Measurements from ENCODE around the gene ACSL3.
"Not testable (repeated sequence)": the region's sequence is repeated elsewhere in the genome, so short reads cannot be mapped to it uniquely, and the experiment has no call there.

ACSL3 gene

DNA sequence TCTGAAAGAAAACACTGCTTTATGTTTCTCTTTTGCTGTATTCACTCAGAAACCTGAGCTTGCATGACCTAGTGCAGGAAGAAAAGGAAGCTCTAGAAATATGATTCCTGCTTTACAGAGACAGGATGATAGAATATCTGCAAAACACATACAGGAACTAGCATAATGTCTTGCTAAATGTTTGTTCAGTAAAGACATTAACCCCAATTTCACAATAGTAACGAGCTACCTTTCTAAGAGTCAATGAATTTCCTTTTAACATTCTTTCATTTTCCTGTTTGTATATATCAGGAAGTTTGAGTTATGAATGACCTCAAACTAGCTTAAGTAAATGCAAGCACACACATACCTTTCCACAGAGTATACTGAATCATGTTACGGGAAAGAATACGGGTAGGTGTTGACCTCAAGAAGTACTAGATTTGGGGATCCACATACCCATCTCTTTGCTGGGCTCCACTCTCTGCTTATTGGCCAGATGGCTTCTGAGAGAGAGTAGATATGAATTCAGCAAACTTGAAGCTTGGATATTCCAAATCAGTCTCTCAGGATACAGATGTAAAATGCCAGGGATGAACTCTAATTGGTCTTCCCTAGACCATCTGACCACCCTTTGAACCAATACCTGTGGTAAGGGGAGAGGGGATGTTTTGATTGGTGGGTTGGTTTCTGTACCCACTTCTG is 18.2 kb upstream of the ACSL3 start:
- Mint-ChIP-seq H3K36me3 (ENCODE audit: low read depth) (no peaks in the 10 kb centered on the region), H3K27ac (no peak overlapping the region), H3K4me1 (ENCODE audit: low read depth) (peaks cover 11% of the 10 kb centered on the region), H3K9me3 (no peaks in the 10 kb centered on the region), H3K27me3 (peaks cover 6% of the 10 kb centered on the region), H3K4me3 (no peak overlapping the region)
- DNase-seq = no peak

DNA sequence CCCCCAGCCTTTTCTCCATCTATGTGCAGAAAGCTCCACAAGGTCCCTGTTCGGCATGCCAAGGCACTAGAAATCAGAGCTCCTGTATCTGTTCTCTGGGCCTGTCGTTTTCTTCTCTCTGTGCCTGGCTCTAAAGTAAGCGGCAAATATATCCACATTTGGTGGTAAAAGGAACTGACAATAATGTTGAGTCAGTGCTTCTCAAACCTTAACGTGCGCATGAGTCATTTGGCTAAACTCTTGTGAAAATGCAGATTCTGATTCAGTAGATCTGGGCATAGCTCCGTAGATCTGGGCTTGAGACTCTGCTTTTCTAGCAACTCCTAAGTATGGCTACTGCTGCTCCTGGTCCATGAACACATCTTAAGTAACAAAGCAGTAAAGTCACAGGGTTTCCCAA is 16.5 kb upstream of the ACSL3 start:
- no peak for DNase-seq
- Mint-ChIP-seq H3K27ac (no peak overlapping the region), H3K4me3 (no peak overlapping the region), H3K9me3 (no peaks in the 10 kb centered on the region), H3K27me3 (peaks cover 9% of the 10 kb centered on the region), H3K36me3 (ENCODE audit: low read depth) (no peaks in the 10 kb centered on the region), H3K4me1 (ENCODE audit: low read depth) (peaks cover 11% of the 10 kb centered on the region)

GRCh38 chr2:222845314-222845713 is 15.5 kb upstream of the ACSL3 start:
- H3K27ac Mint-ChIP-seq; H3K4me1 Mint-ChIP-seq (ENCODE audit: low read depth); H3K27me3 Mint-ChIP-seq; H3K9me3 Mint-ChIP-seq; H3K4me3 Mint-ChIP-seq; DNase-seq; H3K36me3 Mint-ChIP-seq (ENCODE audit: low read depth): not testable (repeated sequence)

- DNase-seq = no peak
- H3K4me3 Mint-ChIP-seq = no peak overlapping the region
- no peaks in the 10 kb centered on the region for H3K9me3 Mint-ChIP-seq
- H3K4me1 Mint-ChIP-seq (ENCODE audit: low read depth) = peaks cover 7% of the 10 kb centered on the region
- no peak overlapping the region for H3K27ac Mint-ChIP-seq
- H3K36me3 Mint-ChIP-seq (ENCODE audit: low read depth) = no peaks in the 10 kb centered on the region
- peaks cover 8% of the 10 kb centered on the region for H3K27me3 Mint-ChIP-seq
These were observed 14.8 kb upstream of the ACSL3 start for GRCh38 chr2:222846003-222846402.

GRCh38 chr2:222848031-222848430 is 12.8 kb upstream of the ACSL3 start:
- not testable (repeated sequence) for H3K4me1 Mint-ChIP-seq (ENCODE audit: low read depth); H3K4me3 Mint-ChIP-seq; H3K36me3 Mint-ChIP-seq (ENCODE audit: low read depth); DNase-seq; H3K27me3 Mint-ChIP-seq; H3K9me3 Mint-ChIP-seq; H3K27ac Mint-ChIP-seq

DNA sequence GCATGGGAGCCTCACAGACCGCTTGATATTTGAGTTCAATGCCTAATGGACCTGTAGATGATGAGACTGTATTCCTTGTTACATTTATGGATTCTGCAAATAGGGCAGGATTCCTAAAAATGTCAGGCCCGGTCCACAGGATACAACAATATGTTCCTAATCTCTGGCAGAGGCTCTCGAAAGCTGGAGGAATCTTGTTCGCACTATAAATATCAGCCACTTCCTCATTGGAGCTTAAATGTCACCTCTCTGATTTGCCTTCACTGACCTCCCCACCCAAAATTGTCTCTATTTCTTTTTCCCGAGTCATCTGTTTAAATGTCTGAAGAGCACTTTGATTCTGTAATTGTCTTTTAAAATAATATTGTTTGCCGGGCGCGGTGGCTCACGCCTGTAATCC is 12.0 kb upstream of the ACSL3 start:
- Mint-ChIP-seq H3K36me3 (ENCODE audit: low read depth) (no peaks in the 10 kb centered on the region), H3K4me3 (no peak overlapping the region), H3K27ac (no peak overlapping the region), H3K27me3 (peaks cover 7% of the 10 kb centered on the region), H3K9me3 (no peaks in the 10 kb centered on the region), H3K4me1 (ENCODE audit: low read depth) (peaks cover 4% of the 10 kb centered on the region)
- no peak for DNase-seq

DNA sequence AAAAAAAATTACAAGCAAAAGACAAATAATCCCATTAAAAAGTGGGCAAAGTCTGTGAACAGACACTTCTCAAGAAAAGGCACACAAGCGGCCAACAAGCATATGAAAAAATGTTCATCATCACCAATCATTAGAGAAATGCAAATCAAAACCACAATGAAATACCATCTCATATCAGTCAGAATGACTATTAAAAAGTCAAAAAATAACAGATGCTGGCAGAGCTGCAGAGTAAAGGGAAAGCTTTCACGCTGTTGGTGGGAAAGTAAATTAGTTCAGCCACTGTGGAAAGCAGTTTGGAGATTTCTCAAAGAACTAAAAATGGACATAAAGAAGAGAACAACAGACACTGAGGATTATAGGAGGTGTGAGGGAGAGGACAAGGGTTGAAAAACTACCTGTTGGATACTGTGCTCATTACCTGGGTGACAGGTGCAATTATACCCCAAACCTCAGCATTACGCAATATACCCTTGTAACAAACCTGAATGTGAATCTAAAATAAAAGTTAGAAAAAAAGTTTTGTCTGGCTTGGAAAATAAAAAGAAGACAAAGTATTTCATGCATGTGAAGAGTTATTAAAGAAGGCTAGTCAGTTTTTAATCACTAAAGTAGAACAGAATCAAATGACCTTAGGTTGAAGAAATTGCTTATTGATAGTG is 8.7 kb upstream of the ACSL3 start:
- Mint-ChIP-seq H3K9me3 (no peaks in the 10 kb centered on the region), H3K27ac (no peak overlapping the region), H3K27me3 (peaks cover 3% of the 10 kb centered on the region), H3K4me3 (no peak overlapping the region), H3K4me1 (ENCODE audit: low read depth) (no peaks in the 10 kb centered on the region), H3K36me3 (ENCODE audit: low read depth) (no peaks in the 10 kb centered on the region)
- DNase-seq = no peak

DNA sequence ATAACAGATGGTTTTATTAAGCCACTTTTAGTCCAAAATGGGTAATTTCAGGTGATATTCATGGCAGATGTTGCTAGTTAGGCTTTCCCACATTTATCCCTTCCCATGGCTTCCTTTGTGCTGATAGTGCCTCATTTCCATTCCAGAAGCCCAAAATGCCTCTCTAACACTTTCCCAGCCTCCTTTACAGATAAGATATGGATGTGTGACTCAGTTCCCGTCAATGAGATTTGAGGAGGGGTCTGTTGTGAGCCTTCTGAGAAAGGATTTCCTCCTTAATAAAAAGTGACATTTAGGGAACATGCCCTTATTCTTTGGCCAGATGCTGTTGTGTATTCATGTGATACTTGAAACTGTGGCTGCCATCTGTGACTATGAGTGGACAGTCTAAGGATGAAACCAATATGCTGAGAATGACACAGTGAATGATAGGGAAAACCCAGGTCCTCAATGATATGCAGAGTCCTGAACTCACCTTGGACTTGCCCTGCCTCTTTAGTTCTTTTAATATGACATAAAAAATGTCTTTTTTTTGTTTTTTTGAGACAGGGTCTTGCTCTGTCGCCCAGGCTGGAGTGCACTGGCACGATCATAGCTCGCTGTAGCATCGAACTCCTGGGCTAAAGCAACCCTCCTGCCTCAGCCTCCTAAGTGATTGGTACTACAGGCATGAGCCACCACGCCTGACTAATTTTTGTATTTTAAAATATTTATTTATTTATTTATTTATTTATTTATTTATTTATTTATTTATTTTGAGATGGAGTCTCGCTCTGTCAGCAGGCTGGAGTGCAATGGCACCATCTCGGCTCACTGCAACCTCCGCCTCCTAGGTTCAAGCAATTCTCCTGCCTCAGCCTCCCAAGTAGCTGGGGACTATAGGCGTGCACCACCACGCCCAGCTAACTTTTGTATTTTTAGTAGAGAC is 5.8 kb upstream of the ACSL3 start:
- Mint-ChIP-seq H3K4me3 (no peak overlapping the region), H3K4me1 (ENCODE audit: low read depth) (peaks cover 4% of the 10 kb centered on the region), H3K27me3 (peaks cover 3% of the 10 kb centered on the region), H3K36me3 (ENCODE audit: low read depth) (no peaks in the 10 kb centered on the region), H3K9me3 (no peaks in the 10 kb centered on the region), H3K27ac (no peak overlapping the region)
- DNase-seq = no peak

DNA sequence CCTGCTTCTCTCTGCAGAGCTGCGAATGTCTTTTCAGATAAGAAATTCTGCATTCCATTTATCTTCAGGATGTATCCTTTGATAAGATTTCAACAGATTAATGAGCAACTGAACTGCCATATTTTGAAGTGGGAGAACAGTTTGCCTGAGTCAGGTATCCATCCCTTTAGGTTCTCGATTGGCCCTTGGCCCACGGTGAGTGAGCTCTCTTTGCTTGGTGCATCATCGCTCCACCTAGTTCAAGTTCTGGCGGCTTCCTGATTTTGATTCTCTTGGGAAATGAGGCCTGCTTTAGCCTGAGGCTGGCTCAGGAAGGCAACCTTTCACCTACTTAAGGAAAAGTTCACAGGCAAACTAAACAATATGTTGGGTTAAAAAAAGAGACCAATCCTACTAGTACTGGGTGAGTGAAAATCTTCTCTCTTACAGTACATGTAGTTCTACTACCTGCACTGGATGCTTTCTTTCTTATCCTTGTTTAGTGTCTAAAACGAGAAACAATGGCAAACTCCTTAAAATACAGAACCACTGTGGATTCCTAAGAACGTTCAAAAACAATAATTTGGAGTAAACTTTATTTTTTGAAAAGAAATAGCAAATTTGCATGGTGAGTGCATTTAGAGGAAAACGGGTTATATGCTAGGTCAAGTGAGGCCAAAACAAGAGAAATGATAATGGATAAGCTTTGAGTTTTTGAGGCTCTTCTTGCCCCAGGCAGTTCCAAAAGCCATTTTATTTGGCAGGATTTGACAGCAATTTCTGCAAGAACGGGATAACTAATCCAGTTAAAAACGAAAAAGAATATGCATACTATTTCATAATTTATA is 837 bp upstream of the ACSL3 start:
- Mint-ChIP-seq H3K27me3 (peaks cover 3% of the 10 kb centered on the region), H3K27ac (peak overlapping the region; percentile 31), H3K9me3 (no peaks in the 10 kb centered on the region), H3K4me1 (ENCODE audit: low read depth) (peaks cover 7% of the 10 kb centered on the region), H3K4me3 (peak overlapping the region; percentile 76), H3K36me3 (ENCODE audit: low read depth) (peaks cover 6% of the 10 kb centered on the region)
- no peak for DNase-seq

- peak; percentile 64 for DNase-seq
- peaks cover 6% of the 10 kb centered on the region for H3K36me3 Mint-ChIP-seq (ENCODE audit: low read depth)
- H3K27me3 Mint-ChIP-seq = peaks cover 3% of the 10 kb centered on the region
- H3K9me3 Mint-ChIP-seq = no peaks in the 10 kb centered on the region
- H3K4me1 Mint-ChIP-seq (ENCODE audit: low read depth) = peaks cover 10% of the 10 kb centered on the region
- no peak overlapping the region for H3K4me3 Mint-ChIP-seq
- peak overlapping the region; percentile 92 for H3K27ac Mint-ChIP-seq
These were observed 722 bp downstream of the ACSL3 start for GRCh38 chr2:222861411-222862105.

DNA sequence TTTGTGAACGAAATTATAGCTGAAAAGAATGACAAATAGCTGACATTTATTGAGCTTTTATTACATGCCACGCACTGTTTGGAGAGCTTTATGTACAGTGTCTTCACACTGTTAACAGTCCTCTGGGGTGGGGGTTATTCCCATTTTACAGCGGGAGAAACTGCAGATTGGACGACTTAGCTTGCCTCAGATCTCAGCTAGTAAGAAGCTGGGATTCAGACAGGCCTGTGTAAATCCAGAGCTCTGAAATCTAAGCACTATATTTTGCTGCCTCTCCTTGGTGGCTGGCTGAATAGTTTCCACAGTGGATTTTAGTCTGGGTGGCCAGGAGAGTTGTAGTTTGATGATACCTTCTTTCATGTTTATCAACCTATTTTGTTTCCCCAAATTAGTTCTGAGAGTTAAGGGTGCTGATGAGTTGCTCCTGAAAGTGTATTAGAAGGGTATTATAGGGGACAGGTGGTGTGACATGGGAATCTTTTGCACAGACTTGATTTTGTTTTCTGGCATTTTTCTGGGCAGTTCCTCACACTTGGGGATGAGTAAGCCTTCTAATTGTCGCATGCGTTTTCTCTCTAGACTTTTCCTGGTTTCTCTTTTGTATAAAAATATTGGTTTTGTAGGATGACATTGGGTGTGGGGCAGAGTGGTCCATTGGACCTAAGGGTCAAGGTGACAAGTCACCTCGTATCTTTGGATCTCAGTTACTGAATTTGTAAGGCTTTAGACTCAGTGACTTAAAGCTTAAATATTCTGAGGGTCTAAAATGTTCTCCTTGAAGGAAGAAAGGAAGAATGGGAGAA is 1.5 kb downstream of the ACSL3 start:
- Mint-ChIP-seq H3K4me1 (ENCODE audit: low read depth) (peaks cover 15% of the 10 kb centered on the region), H3K4me3 (no peak overlapping the region), H3K36me3 (ENCODE audit: low read depth) (peaks cover 6% of the 10 kb centered on the region), H3K27ac (peak overlapping the region; percentile 92), H3K27me3 (peaks cover 3% of the 10 kb centered on the region), H3K9me3 (no peaks in the 10 kb centered on the region)
- DNase-seq = no peak

DNA sequence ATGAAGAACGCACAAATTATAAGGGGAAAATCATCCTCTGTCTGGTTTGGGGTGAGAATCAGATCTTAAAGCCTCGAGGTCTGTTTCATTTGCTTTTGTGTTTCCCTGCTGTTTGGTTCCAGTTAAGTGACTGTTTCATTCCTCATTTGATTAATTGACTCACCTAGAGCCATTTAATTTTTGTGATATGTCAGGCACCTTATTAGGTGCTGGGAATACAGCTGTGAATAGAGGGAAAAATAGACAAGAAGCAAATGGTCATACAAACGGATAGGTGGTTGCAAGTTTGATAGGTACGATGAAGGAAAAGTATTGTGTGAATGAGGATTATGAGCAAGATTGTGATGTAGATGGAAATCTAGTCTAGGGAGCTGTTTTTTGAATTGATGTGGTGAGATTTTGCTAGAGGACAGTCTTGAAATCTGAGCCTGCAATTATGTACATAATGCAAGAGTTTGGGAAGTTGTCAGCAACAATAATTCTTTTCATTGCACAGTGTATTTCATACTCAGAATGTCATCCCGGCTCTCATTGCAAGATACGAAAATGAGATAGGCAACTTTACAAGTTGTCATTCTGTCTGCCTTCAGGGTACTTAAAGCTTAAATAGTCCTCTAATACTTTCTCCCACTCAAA is 2.2 kb downstream of the ACSL3 start:
- no peaks in the 10 kb centered on the region for H3K9me3 Mint-ChIP-seq
- no peak for DNase-seq
- no peak overlapping the region for H3K4me3 Mint-ChIP-seq
- H3K27ac Mint-ChIP-seq = no peak overlapping the region
- peaks cover 3% of the 10 kb centered on the region for H3K27me3 Mint-ChIP-seq
- H3K4me1 Mint-ChIP-seq (ENCODE audit: low read depth) = peaks cover 20% of the 10 kb centered on the region
- H3K36me3 Mint-ChIP-seq (ENCODE audit: low read depth) = peaks cover 6% of the 10 kb centered on the region

- no peak for DNase-seq
- peaks cover 6% of the 10 kb centered on the region for H3K36me3 Mint-ChIP-seq (ENCODE audit: low read depth)
- no peak overlapping the region for H3K27ac Mint-ChIP-seq
- no peaks in the 10 kb centered on the region for H3K9me3 Mint-ChIP-seq
- no peak overlapping the region for H3K4me3 Mint-ChIP-seq
- H3K27me3 Mint-ChIP-seq = no peaks in the 10 kb centered on the region
- peaks cover 23% of the 10 kb centered on the region for H3K4me1 Mint-ChIP-seq (ENCODE audit: low read depth)
These were observed 3.5 kb downstream of the ACSL3 start for GRCh38 chr2:222864296-222864695.

All from activated T-cell treated with anti-CD3 and anti-CD28 coated beads, Interleukin-2, amount 50 U/mL, for 24 hours (primary cell).